Cardiac muscle cell (in vitro differentiated cells and primary cell): ENCODE data around the gene NOSIP. TPM values are rescaled to one million over a fixed set of nuclear protein-coding genes. Genes with fewer than 3 reads are reported as not detected.

ENCODE experiments used
- DNase-seq, 2 donors: peaks; one replicate each; pipeline versions ENCODE4 v3.0.0 to v3.0.0-alpha.2; 2010 to 2017; ENCODE audit warnings: low read depth in 1 of 2, low spot score in 1 of 2
- H3K27ac ChIP-seq: fragments of 200-600 bp; sonication (generic); 2 replicates; pipeline ENCODE4 v1.5.1; 2016
- H3K27me3 ChIP-seq: fragments of 200-600 bp; sonication (generic); 2 replicates; pipeline ENCODE4 v1.6.0; 2016; ENCODE audit warnings: control low read depth
- H3K36me3 ChIP-seq: fragments of 200-600 bp; sonication (generic); 2 replicates; pipeline ENCODE4 v1.5.1; 2016; ENCODE audit warnings: control low read depth
- H3K4me1 ChIP-seq: fragments of 200-600 bp; sonication (generic); 2 replicates; pipeline ENCODE4 v1.8.1; 2017; ENCODE audit warnings: low read depth, mild to moderate bottlenecking, mixed run types
- H3K4me3 ChIP-seq: fragments of 200-600 bp; sonication (generic); 2 replicates; pipeline ENCODE4 v1.5.1; 2016; ENCODE audit warnings: mild to moderate bottlenecking
- H3K9me3 ChIP-seq: fragments of 200-600 bp; sonication (generic); 2 replicates; pipeline ENCODE4 v1.5.1; 2017; ENCODE audit warnings: low read depth, mild to moderate bottlenecking, control low read depth
- CTCF ChIP-seq: IDR thresholded peaks from 2 replicates; pipeline ENCODE4 v1.5.1; 2012; ENCODE audit warnings: low read depth, mild to moderate bottlenecking, low read length
- polyA plus RNA-seq: library from polyadenylated mRNA; unstranded; fragments of >200 nt; fragmentation: Nextera tagmentation; extraction: Ambion mirVana; gene quantifications from 2 replicates; pipeline ENCODE4 v1.2.1, GENCODE V29; 2016
- total RNA-seq: library from RNA; depleted of rRNA; stranded (reverse); fragments of >200 nt; gene quantifications from 2 replicates; pipeline ENCODE4 v1.2.3, GENCODE V29; 2016

Gene NOSIP
- total and polyA plus RNA-seq, 2 experiments from 2014 or later, result 120 to 193 TPM

- DNase-seq, result no peak
- TF ChIP-seq CTCF, result no peak
- Histone ChIP-seq H3K9me3 (no peaks in the 10 kb centered on the region), H3K4me3 (no peak overlapping the region), H3K36me3 (no peaks in the 10 kb centered on the region), H3K4me1 (no peaks in the 10 kb centered on the region), H3K27ac (no peak overlapping the region), H3K27me3 (no peaks in the 10 kb centered on the region)
These were observed 38.4 kb downstream of the NOSIP start for GRCh38 chr19:49541914-49542313.

- no peak for DNase-seq
- no peak for TF ChIP-seq CTCF
- no peaks in the 10 kb centered on the region for H3K27me3 ChIP-seq
- no peak overlapping the region for H3K4me3 ChIP-seq
- no peaks in the 10 kb centered on the region for H3K9me3 ChIP-seq
- H3K4me1 ChIP-seq, result peaks cover 5% of the 10 kb centered on the region
- no peaks in the 10 kb centered on the region for H3K36me3 ChIP-seq
- H3K27ac ChIP-seq, result no peak overlapping the region
These were observed 41.0 kb downstream of the NOSIP start for GRCh38 chr19:49539192-49539952.

GRCh38 chr19:49538643-49539042 lies 41.7 kb downstream of the NOSIP start:
- Histone ChIP-seq H3K4me3 (no peak overlapping the region), H3K36me3 (no peaks in the 10 kb centered on the region), H3K9me3 (no peaks in the 10 kb centered on the region), H3K27me3 (no peaks in the 10 kb centered on the region), H3K27ac (no peak overlapping the region), H3K4me1 (peaks cover 7% of the 10 kb centered on the region)
- TF ChIP-seq CTCF, result no peak
- DNase-seq, result no peak

GRCh38 chr19:49536921-49537462 lies 43.4 kb downstream of the NOSIP start:
- Histone ChIP-seq H3K27me3 (no peaks in the 10 kb centered on the region), H3K9me3 (no peaks in the 10 kb centered on the region), H3K4me3 (no peak overlapping the region), H3K27ac (no peak overlapping the region), H3K36me3 (no peaks in the 10 kb centered on the region), H3K4me1 (peaks cover 10% of the 10 kb centered on the region)
- TF ChIP-seq CTCF, result no peak
- DNase-seq, result no peak

GRCh38 chr19:49534632-49535385 lies 45.5 kb downstream of the NOSIP start:
- Histone ChIP-seq H3K27me3 (no peaks in the 10 kb centered on the region), H3K36me3 (no peaks in the 10 kb centered on the region), H3K4me1 (peaks cover 10% of the 10 kb centered on the region), H3K9me3 (no peaks in the 10 kb centered on the region), H3K27ac (no peak overlapping the region), H3K4me3 (peak overlapping the region; percentile 36)
- no peak for DNase-seq
- TF ChIP-seq CTCF, result no peak
